HCT116 (cell line): ENCODE data around the gene PDE6C. TPM values are rescaled to one million over a fixed set of nuclear protein-coding genes. Genes with fewer than 3 reads are reported as not detected.
A peak's percentile ranks its signal among the peaks of the same experiment; 100 is the strongest.

ENCODE experiments used
- ATAC-seq: fragments of 200-7000 bp; cut with Tn5 transposase; 2 replicates; pipeline ENCODE4 v1.9.1; 2020; ENCODE audit warnings: mild to moderate bottlenecking, moderate library complexity
- BruUV-seq: library from RNA; stranded (reverse); fragments of 400-500 nt; replicated peaks from 2 replicates; lab custom pipeline; 2021; lab: Mats Ljungman, UMichigan
- CTCF ChIA-PET: fragments of 300-600 bp; sonication (Branson Sonifier 250); formaldehyde crosslinking; loops from one replicate; lab custom pipeline; 2021; ENCODE audit warnings: antibody characterized with exemption; lab: Charles Lee
- POLR2A ChIA-PET: fragments of 300-600, 350-600 bp; sonication (Branson Sonifier 250); formaldehyde crosslinking; loops from one replicate; lab custom pipeline; 2021; ENCODE audit warnings: antibody characterized with exemption; lab: Charles Lee
- RAD21 ChIA-PET, 2 experiments: fragments of 300-600 bp; sonication (Branson Sonifier 250); formaldehyde crosslinking; loops; one replicate each; lab custom pipeline; 2023; ENCODE audit warnings: low total read pairs in 2 of 2; ENCODE audit not compliant: uncharacterized antibody in 2 of 2, unreplicated experiment in 2 of 2, low non-redundant PET in 1 of 2; lab: Charles Lee
- DNase-seq: peaks from one replicate; pipeline ENCODE4 v3.0.0-alpha.2; 2010; ENCODE audit warnings: low read depth, low spot score
- H2AFZ ChIP-seq: fragments of 200-600 bp; shearing (Covaris generic), sonication (generic); 2 replicates; pipeline ENCODE4 v1.6.1; 2017; ENCODE audit warnings: low read depth, mixed run types, mixed read lengths, antibody characterized with exemption, low read length; ENCODE audit not compliant: poor library complexity, severe bottlenecking
- H3K27ac ChIP-seq: 2 replicates; pipeline ENCODE4 v1.5.1; 2012; ENCODE audit warnings: low read depth, low read length
- H3K27me3 ChIP-seq: fragments of 200-600 bp; sonication (generic); 2 replicates; pipeline ENCODE4 v1.6.1; 2016; ENCODE audit warnings: mixed run types, low read length, mixed read lengths; ENCODE audit not compliant: insufficient read depth
- H3K36me3 ChIP-seq, 2 experiments: fragments of 200-500 bp in 1 of 2; fragments of 200-600 bp in 1 of 2; sonication (Bioruptor generic) in 1 of 2; sonication (generic) in 1 of 2; 2 replicates each; pipeline versions ENCODE4 v1.5.1 to v1.6.1; 2014 to 2016; ENCODE audit warnings: low read length in 2 of 2, inconsistent platforms in 1 of 2, mixed read lengths in 1 of 2, mixed run types in 1 of 2; ENCODE audit not compliant: insufficient read depth in 2 of 2, control insufficient read depth in 1 of 2
- H3K4me1 ChIP-seq, 2 experiments: fragments of 200-600 bp in 1 of 2; sonication (generic) in 1 of 2; 2 replicates each; pipeline versions ENCODE4 v1.5.1 to v1.6.1; 2012 to 2017; ENCODE audit warnings: low read length in 2 of 2, inconsistent platforms in 1 of 2, mild to moderate bottlenecking in 1 of 2, mixed read lengths in 1 of 2, mixed run types in 1 of 2, moderate library complexity in 1 of 2; ENCODE audit not compliant: insufficient read depth in 2 of 2, control insufficient read depth in 1 of 2
- H3K4me2 ChIP-seq: fragments of 200-600 bp; sonication (generic); 2 replicates; pipeline ENCODE4 v1.6.1; 2017; ENCODE audit warnings: mixed run types, low read length, mixed read lengths
- H3K4me3 ChIP-seq, 2 experiments: fragments of 200-600 bp in 1 of 2; sonication (generic) in 1 of 2; replicated peaks in 1 of 2; 2 replicates each; pipeline ENCODE4 v1.5.1; 2011 to 2016; ENCODE audit warnings: low read length in 2 of 2, control low read depth in 1 of 2, low read depth in 1 of 2, mild to moderate bottlenecking in 1 of 2, mixed read lengths in 1 of 2, mixed run types in 1 of 2
- H3K79me2 ChIP-seq: fragments of 200-600 bp; sonication (generic); 2 replicates; pipeline ENCODE4 v1.6.1; 2017; ENCODE audit warnings: mild to moderate bottlenecking, mixed run types, low read length, moderate library complexity, mixed read lengths; ENCODE audit not compliant: insufficient read depth
- H3K9ac ChIP-seq: fragments of 200-600 bp; sonication (generic); 2 replicates; pipeline ENCODE4 v1.6.1; 2016; ENCODE audit warnings: low read length, mixed read lengths
- H3K9me2 ChIP-seq: fragments of 200-600 bp; sonication (generic), shearing (Covaris generic); 2 replicates; pipeline ENCODE4 v1.6.1; 2017; ENCODE audit warnings: mixed run types, mild to moderate bottlenecking, moderate library complexity; ENCODE audit not compliant: insufficient read depth
- H3K9me3 ChIP-seq, 2 experiments: fragments of 200-500 bp in 1 of 2; fragments of 200-600 bp in 1 of 2; sonication (Bioruptor generic) in 1 of 2; sonication (generic) in 1 of 2; 2 replicates each; pipeline ENCODE4 v1.6.1; 2014 to 2017; ENCODE audit warnings: low read length in 2 of 2, mixed read lengths in 2 of 2, inconsistent platforms in 1 of 2, low read depth in 1 of 2, mild to moderate bottlenecking in 1 of 2, mixed run types in 1 of 2, moderate library complexity in 1 of 2; ENCODE audit not compliant: control insufficient read depth in 1 of 2, insufficient read depth in 1 of 2
- H4K20me1 ChIP-seq: fragments of 200-600 bp; sonication (generic), shearing (Covaris generic); 2 replicates; pipeline ENCODE4 v1.6.1; 2017; ENCODE audit warnings: mixed run types, mild to moderate bottlenecking, moderate library complexity; ENCODE audit not compliant: insufficient read depth
- CBX3 ChIP-seq: IDR thresholded peaks from 2 replicates; pipeline ENCODE4 v1.6.1; 2012; ENCODE audit warnings: low read depth
- CTCF ChIP-seq, 3 experiments: fragments of 200-600 bp in 1 of 3; sonication (generic) in 1 of 3; IDR thresholded peaks in 2 of 3; conservative IDR thresholded peaks in 1 of 3; 2 replicates each; pipeline ENCODE4 v1.5.1; 2012 to 2017; ENCODE audit warnings: low read depth in 2 of 3, low read length in 2 of 3, antibody characterized with exemption in 1 of 3, borderline replicate concordance in 1 of 3, control low read depth in 1 of 3, mild to moderate bottlenecking in 1 of 3, mixed read lengths in 1 of 3, mixed run types in 1 of 3, moderate library complexity in 1 of 3; ENCODE audit not compliant: insufficient read depth in 1 of 3
- EGR1 ChIP-seq: IDR thresholded peaks from 2 replicates; pipeline ENCODE4 v1.6.1; 2012; ENCODE audit warnings: low read depth
- ELF1 ChIP-seq: IDR thresholded peaks from 2 replicates; pipeline ENCODE4 v1.6.1; 2012; ENCODE audit warnings: low read depth, borderline replicate concordance
- EZH2 ChIP-seq: fragments of 200-600 bp; sonication (generic); IDR thresholded peaks from 2 replicates; pipeline ENCODE4 v1.6.1; 2017; ENCODE audit warnings: antibody characterized with exemption, mixed run types
- EZH2phosphoT487 ChIP-seq: fragments of 200-600 bp; IDR thresholded peaks from 2 replicates; pipeline ENCODE4 v1.6.1; 2018; ENCODE audit warnings: antibody characterized with exemption, borderline replicate concordance
- JUND ChIP-seq: IDR thresholded peaks from 2 replicates; pipeline ENCODE4 v1.6.1; 2012
- MAX ChIP-seq: IDR thresholded peaks from 2 replicates; pipeline ENCODE4 v1.6.1; 2012
- POLR2A ChIP-seq: IDR thresholded peaks from 2 replicates; pipeline ENCODE4 v1.7.0; 2011; ENCODE audit warnings: borderline replicate concordance; ENCODE audit not compliant: insufficient read depth, insufficient read length; ENCODE audit errors: extremely low read depth
- RAD21 ChIP-seq: IDR thresholded peaks from 2 replicates; pipeline ENCODE4 v1.6.1; 2012; ENCODE audit warnings: low read depth, mild to moderate bottlenecking
- SP1 ChIP-seq: IDR thresholded peaks from 2 replicates; pipeline ENCODE4 v1.6.1; 2012; ENCODE audit warnings: low read depth
- SRF ChIP-seq: IDR thresholded peaks from 2 replicates; pipeline ENCODE4 v1.6.1; 2012; ENCODE audit warnings: low read depth
- TCF7L2 ChIP-seq: IDR thresholded peaks from 2 replicates; pipeline ENCODE4 v1.7.0; 2011; ENCODE audit warnings: borderline replicate concordance, inconsistent platforms; ENCODE audit not compliant: insufficient read depth, insufficient read length; ENCODE audit errors: extremely low read depth
- YY1 ChIP-seq: IDR thresholded peaks from 2 replicates; pipeline ENCODE4 v1.6.1; 2011; ENCODE audit warnings: low read length, low read depth, moderate library complexity, mild to moderate bottlenecking; ENCODE audit not compliant: insufficient replicate concordance; ENCODE audit errors: extremely low read depth
- ZBTB33 ChIP-seq: IDR thresholded peaks from 2 replicates; pipeline ENCODE4 v1.6.1; 2011; ENCODE audit warnings: mild to moderate bottlenecking, low read length, moderate library complexity; ENCODE audit not compliant: insufficient replicate concordance; ENCODE audit errors: extremely low read depth
- ZFX ChIP-seq: fragments of 450-650 bp; IDR thresholded peaks from 2 replicates; pipeline ENCODE4 v1.6.1; 2017
- intact Hi-C: fragments of 100-400 bp; cut with micrococcal nuclease; formaldehyde crosslinking; loops from 2 replicates; pipeline ENCODE4 v1.10.0; 2022
- total RNA-seq: library from RNA; stranded (reverse); gene quantifications from one replicate; pipeline ENCODE4 v1.2.1, GENCODE V29; 2021; ENCODE audit not compliant: unreplicated experiment

The PDE6C gene
- total RNA-seq, 1 experiment from 2014 or later: not detected

- no peaks in the 10 kb centered on the region for H3K9me2 ChIP-seq
- RAD21 ChIA-PET: no interaction called here
- H3K9ac ChIP-seq: no peak overlapping the region
- no peaks in the 10 kb centered on the region for H3K36me3 ChIP-seq
- DNase-seq: peak; percentile 19
- intact Hi-C loops: no loop called here
- no peak overlapping the region for H3K4me2 ChIP-seq
- H3K9me3 ChIP-seq: no peaks in the 10 kb centered on the region
- H3K27ac ChIP-seq: no peak overlapping the region
- H4K20me1 ChIP-seq: no peaks in the 10 kb centered on the region
- H3K4me3 ChIP-seq: no peak overlapping the region
- TF ChIP-seq EZH2phosphoT487: no peak
- no peak for TF ChIP-seq YY1
- no peak for TF ChIP-seq TCF7L2
- no peak for TF ChIP-seq EGR1
- no peak for TF ChIP-seq SRF
- no peak for TF ChIP-seq SP1
- TF ChIP-seq CBX3: no peak
- no peak for TF ChIP-seq MAX
- no peak for TF ChIP-seq EZH2
- 0 out of 2 replicates have a peak, but pooled peaks have one; percentile 4 for TF ChIP-seq RAD21
- TF ChIP-seq ZFX: no peak
- TF ChIP-seq JUND: no peak
- no peak for TF ChIP-seq POLR2A
- peak; percentile 8 to 53 (median 42); a peak in 4 of 6 replicates for TF ChIP-seq CTCF (IDR thresholded peaks at IDR 0.05 in 2 of 3, conservative IDR thresholded peaks at IDR 0.05 in 1 of 3; ENCODE audit: borderline replicate concordance in 1 of 3, insufficient read depth in 1 of 3, low read depth in 2 of 3, low read length in 2 of 3)
- TF ChIP-seq ELF1: no peak
- no peak for TF ChIP-seq ZBTB33
- H3K79me2 ChIP-seq: no peaks in the 10 kb centered on the region
- POLR2A ChIA-PET: no interaction called here
- CTCF ChIA-PET: interaction anchor here (0.9 to 1.2 kb wide), 2 partner anchors 15 to 42 kb away, joined by 3 to 4 read pairs; partner anchors contain the start of gene PDE6C
- no peak overlapping the region for H2AFZ ChIP-seq
- no peaks in the 10 kb centered on the region for H3K4me1 ChIP-seq
- peak; percentile 88 for ATAC-seq
- no TSS peak for BruUV-seq
- no peaks in the 10 kb centered on the region for H3K27me3 ChIP-seq
These were observed 15.8 kb upstream of the PDE6C start for GRCh38 chr10:93596539-93596938.
